Erythroblast (primary cell): ENCODE measurements around the gene ANKRD13B.

Source experiments
- GATA1 ChIP-seq: IDR thresholded peaks from 2 replicates; pipeline ENCODE4 v1.6.1; 2011; ENCODE audit warnings: low read depth, mild to moderate bottlenecking, control low read depth, low read length, moderate library complexity
- POLR2A ChIP-seq: IDR thresholded peaks from 2 replicates; pipeline ENCODE4 v1.6.1; 2011; ENCODE audit warnings: mild to moderate bottlenecking, low read length

GRCh38 chr17:29655323-29655722, 62.4 kb downstream of the ANKRD13B start:
- TF ChIP-seq POLR2A (no peak), GATA1 (no peak)
